ENCODE data around the gene SERPINA4.

- TF ChIP-seq CTCF (IDR thresholded peaks at IDR 0.05; ENCODE audit: insufficient read depth, low read length, poor library complexity, severe bottlenecking) (no peak), EZH2phosphoT487 (conservative IDR thresholded peaks at IDR 0.05; ENCODE audit: low read length) (no peak)
Observed at GRCh38 chr14:94555991-94556390, 5.3 kb upstream of the SERPINA4 start.

Measured in SU-DHL-6 (cell line).